ENCODE measurements around the gene ZMYND8.
"Not testable (repeated sequence)": the region's sequence is repeated elsewhere in the genome, so short reads cannot be mapped to it uniquely, and the experiment has no call there.

- not testable (repeated sequence) for TF ChIP-seq POLR2A, CTCF, POLR2AphosphoS5 (IDR thresholded peaks at IDR 0.05)
Observed at GRCh38 chr20:47366301-47366700, 9.8 kb upstream of the ZMYND8 start.
